NB4 (cell line): ENCODE measurements around the gene ARPC2.

Source experiments
- DNase-seq: peaks from one replicate; pipeline ENCODE4 v3.0.0; 2010; ENCODE audit warnings: low read depth
- H3K4me3 ChIP-seq: one replicate; pipeline ENCODE4 v1.5.1; 2011; ENCODE audit warnings: mild to moderate bottlenecking, low read depth, low read length, moderate library complexity
- MAX ChIP-seq: IDR thresholded peaks from 2 replicates; pipeline ENCODE4 v1.6.1; 2011; ENCODE audit warnings: low read depth, low read length
- MYC ChIP-seq: IDR thresholded peaks from 2 replicates; pipeline ENCODE4 v1.6.1; 2011; ENCODE audit warnings: low read depth, low read length
- POLR2A ChIP-seq: IDR thresholded peaks from 2 replicates; pipeline ENCODE4 v1.6.1; 2011; ENCODE audit warnings: mild to moderate bottlenecking; ENCODE audit not compliant: insufficient read length; ENCODE audit errors: extremely low read depth
- TF ChIP-seq, protein P1 (sequence below): IDR thresholded peaks from one replicate; pipeline ENCODE4 v1.5.1; 2012; ENCODE audit warnings: low read depth, low read length

ARPC2 gene

DNA sequence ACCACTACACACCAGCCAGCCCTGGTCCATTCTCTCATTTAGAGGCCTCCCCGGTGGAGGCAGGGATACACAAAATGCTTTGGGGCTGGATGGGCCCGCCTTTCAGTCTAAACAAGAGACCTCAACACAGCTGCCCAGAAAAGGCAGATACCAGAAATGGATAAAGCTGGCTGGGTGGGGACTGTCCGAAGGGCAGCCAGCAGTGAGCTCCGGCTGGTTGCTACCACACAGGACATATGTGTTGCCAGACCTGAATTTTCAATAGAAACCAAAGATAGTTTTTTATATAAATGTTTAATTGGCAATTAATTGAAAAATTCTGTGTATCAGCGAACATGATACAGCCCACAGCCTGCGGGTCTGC lies 45.2 kb downstream of the ARPC2 start:
- DNase-seq: no peak
- H3K4me3 ChIP-seq: no peak overlapping the region
- TF ChIP-seq, protein P1, sequence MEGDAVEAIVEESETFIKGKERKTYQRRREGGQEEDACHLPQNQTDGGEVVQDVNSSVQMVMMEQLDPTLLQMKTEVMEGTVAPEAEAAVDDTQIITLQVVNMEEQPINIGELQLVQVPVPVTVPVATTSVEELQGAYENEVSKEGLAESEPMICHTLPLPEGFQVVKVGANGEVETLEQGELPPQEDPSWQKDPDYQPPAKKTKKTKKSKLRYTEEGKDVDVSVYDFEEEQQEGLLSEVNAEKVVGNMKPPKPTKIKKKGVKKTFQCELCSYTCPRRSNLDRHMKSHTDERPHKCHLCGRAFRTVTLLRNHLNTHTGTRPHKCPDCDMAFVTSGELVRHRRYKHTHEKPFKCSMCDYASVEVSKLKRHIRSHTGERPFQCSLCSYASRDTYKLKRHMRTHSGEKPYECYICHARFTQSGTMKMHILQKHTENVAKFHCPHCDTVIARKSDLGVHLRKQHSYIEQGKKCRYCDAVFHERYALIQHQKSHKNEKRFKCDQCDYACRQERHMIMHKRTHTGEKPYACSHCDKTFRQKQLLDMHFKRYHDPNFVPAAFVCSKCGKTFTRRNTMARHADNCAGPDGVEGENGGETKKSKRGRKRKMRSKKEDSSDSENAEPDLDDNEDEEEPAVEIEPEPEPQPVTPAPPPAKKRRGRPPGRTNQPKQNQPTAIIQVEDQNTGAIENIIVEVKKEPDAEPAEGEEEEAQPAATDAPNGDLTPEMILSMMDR: no peak
- TF ChIP-seq MYC: no peak
- no peak for TF ChIP-seq POLR2A
- no peak for TF ChIP-seq MAX

- TF ChIP-seq MYC (no peak), POLR2A (no peak), MAX (no peak)
- TF ChIP-seq, protein P1: no peak
- no peak overlapping the region for H3K4me3 ChIP-seq
- no peak for DNase-seq
Measured at GRCh38 chr2:218262631-218263586, 45.9 kb downstream of the ARPC2 start.

- H3K4me3 ChIP-seq: no peak overlapping the region
- TF ChIP-seq, protein P1: peak; percentile 6
- TF ChIP-seq MAX: no peak
Measured at GRCh38 chr2:218263817-218264641, 47.0 kb downstream of the ARPC2 start.

DNA sequence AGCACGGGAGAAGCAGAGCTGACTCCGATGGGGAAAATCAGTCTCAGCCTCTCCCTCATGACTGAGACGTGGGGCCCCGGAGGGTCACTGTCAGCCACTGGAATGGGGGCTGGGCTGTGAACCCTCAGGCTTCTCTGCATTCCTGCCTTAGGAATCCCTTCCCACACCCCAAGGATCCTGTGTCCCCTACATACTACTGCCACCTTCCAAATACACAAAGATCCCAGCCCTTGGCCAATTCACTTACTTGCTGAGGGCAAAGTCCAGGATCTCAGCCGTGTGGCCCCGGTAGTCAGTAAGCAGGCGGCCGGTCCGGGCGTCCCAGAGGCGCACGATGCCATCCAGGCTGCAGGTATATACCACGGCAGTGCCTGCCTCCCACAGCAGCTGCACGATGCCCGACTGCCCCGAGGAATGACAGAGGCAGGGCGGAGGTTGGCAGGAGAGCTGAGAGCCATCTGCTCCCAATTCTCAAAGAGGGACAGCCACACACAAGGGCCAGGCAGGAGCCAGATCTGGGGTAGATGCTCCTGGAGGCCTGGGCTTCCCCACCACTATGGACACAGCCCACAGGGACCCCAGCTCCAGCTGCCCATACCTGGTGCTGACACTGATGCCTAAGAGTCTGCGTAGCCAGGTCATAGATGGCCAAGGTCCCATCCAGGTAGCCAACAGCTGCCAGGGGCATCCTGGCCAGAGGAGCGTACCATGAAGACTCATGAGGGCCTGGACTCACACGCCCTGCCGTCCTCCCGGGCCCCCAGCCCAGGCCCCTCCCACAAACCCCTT lies 48.0 kb downstream of the ARPC2 start:
- no peak for DNase-seq
- H3K4me3 ChIP-seq: no peak overlapping the region
- TF ChIP-seq MYC: no peak
- TF ChIP-seq, protein P1: no peak

More at GRCh38 chr2:218263817-218264641, 47.0 kb downstream of the ARPC2 start:
- DNase-seq: no peak

- H3K4me3 ChIP-seq: no peak overlapping the region
- no peak for DNase-seq
- TF ChIP-seq MAX: no peak
- TF ChIP-seq, protein P1: no peak
- no peak for TF ChIP-seq MYC
- no peak for TF ChIP-seq POLR2A
Measured at GRCh38 chr2:218265626-218266025, 48.6 kb downstream of the ARPC2 start.
